ENCODE results near the gene TMIE. TPM values are rescaled to one million over a fixed set of nuclear protein-coding genes. Genes with fewer than 3 reads are reported as not detected.

TMIE gene
- polyA plus RNA-seq, 3 donors: not detected

DNA sequence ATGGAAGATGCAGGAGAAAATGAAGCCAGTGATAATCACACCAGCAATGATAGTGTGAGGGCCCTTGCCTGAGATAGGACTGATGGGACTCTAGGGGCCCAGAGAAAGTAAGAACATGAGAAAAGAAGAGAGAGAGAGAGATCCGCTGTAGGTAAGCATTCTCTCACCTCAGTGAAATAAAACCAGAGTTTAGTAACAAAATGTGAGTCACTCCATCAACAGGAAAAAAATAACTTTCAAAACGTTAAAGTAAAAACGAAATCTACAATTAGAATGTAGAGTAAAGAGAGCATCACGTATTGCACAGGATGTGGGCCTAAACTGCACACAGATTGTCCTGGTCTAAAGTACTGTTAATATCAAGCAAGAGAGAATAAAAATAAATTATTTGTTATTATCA is 23.2 kb downstream of the TMIE start:
- peaks cover 16 to 21% (median 21%) of the 10 kb centered on the region in 3 donors for H3K27me3 Mint-ChIP-seq (ENCODE audit: low read depth in 3 of 3)
- H4K20me1 ChIP-seq (ENCODE audit: insufficient read depth, low read length): no peaks in the 10 kb centered on the region
- H3K27ac ChIP-seq (ENCODE audit: low read depth in 1 of 2, low read length in 2 of 2): no peak overlapping the region
- no CpG with 5 or more reads among the region's 4 CpGs for whole genome bisulfite sequencing (ENCODE audit: insufficient coverage)
- H3K9me3 Mint-ChIP-seq: peaks cover 0 to 4% (median 0%) of the 10 kb centered on the region in 7 donors
- no peak overlapping the region for H3K27ac Mint-ChIP-seq
- TF ChIP-seq, protein P1, sequence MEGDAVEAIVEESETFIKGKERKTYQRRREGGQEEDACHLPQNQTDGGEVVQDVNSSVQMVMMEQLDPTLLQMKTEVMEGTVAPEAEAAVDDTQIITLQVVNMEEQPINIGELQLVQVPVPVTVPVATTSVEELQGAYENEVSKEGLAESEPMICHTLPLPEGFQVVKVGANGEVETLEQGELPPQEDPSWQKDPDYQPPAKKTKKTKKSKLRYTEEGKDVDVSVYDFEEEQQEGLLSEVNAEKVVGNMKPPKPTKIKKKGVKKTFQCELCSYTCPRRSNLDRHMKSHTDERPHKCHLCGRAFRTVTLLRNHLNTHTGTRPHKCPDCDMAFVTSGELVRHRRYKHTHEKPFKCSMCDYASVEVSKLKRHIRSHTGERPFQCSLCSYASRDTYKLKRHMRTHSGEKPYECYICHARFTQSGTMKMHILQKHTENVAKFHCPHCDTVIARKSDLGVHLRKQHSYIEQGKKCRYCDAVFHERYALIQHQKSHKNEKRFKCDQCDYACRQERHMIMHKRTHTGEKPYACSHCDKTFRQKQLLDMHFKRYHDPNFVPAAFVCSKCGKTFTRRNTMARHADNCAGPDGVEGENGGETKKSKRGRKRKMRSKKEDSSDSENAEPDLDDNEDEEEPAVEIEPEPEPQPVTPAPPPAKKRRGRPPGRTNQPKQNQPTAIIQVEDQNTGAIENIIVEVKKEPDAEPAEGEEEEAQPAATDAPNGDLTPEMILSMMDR (IDR thresholded peaks at IDR 0.05): no peak
- no peaks in the 10 kb centered on the region for H3K9me3 ChIP-seq (replicated peaks in 1 of 2; ENCODE audit: control insufficient read depth in 1 of 2, insufficient read depth in 1 of 2, low read length in 2 of 2)
- H3K27me3 ChIP-seq (ENCODE audit: control insufficient read depth in 2 of 2, insufficient read depth in 2 of 2, low read length in 2 of 2): peaks cover 0 to 3% of the 10 kb centered on the region in 2 donors
- H2AFZ ChIP-seq (ENCODE audit: insufficient read depth, low read depth, low read length, poor library complexity, severe bottlenecking): no peak overlapping the region
- intact Hi-C loops (cut with micrococcal nuclease): no loop called here
- H3K4me3 Mint-ChIP-seq: no peak overlapping the region
- H3K36me3 Mint-ChIP-seq: no peaks in the 10 kb centered on the region
- H3K4me1 ChIP-seq (ENCODE audit: control insufficient read depth in 1 of 2, insufficient read depth in 2 of 2, low read length in 2 of 2): no peaks in the 10 kb centered on the region
- H3K4me2 ChIP-seq (replicated peaks; ENCODE audit: extremely low read depth, low read length, poor library complexity, severe bottlenecking): no peak overlapping the region
- H3K36me3 ChIP-seq (replicated peaks in 1 of 2; ENCODE audit: control insufficient read depth in 1 of 2, insufficient read depth in 2 of 2, low read length in 2 of 2): no peaks in the 10 kb centered on the region
- DNase-seq: no peak
- H3K79me2 ChIP-seq (ENCODE audit: insufficient read depth, low read length): no peaks in the 10 kb centered on the region
- no peak overlapping the region for H3K4me3 ChIP-seq (replicated peaks in 1 of 3; ENCODE audit: low read depth in 2 of 3, low read length in 3 of 3)
- no peak overlapping the region for H3K9ac ChIP-seq (ENCODE audit: insufficient read depth, low read length, poor library complexity, severe bottlenecking)
- H3K4me1 Mint-ChIP-seq: no peaks in the 10 kb centered on the region

DNA sequence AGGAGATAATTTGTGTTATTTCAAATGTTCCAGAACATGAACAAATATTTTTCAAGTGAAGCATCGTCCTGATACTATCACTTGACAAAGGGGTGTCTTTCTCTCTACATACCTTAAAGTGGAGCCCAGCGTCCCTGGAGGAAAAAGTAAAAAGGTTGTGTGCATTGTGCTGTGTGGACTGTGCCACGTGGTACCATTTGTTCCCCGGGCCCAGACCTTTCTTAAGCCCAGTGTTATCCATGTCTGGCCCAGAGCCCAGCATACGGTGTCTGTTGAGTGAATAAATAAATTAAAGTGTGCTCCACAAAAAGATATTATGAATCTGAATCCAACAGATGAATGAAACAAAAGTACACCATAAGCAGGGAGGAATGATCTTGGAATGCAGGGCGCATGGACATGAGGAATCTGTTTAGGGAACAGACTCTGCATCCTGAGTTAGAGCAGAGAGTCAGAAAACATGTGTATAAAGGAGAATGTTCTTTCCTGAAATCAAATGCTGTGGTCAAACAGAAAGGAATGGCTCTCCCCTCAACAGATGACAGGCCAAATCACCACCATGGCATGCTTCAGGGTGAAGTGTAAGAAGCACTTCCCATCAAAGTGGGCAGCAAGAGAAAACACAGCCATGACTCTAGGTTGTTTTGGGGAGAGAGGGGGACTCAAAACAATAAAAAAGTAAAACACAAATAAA is 24.6 kb downstream of the TMIE start:
- no CpG with 5 or more reads among the region's 6 CpGs for WGBS (ENCODE audit: insufficient coverage)
- peaks cover 0 to 3% of the 10 kb centered on the region in 2 donors for H3K27me3 ChIP-seq (ENCODE audit: control insufficient read depth in 2 of 2, insufficient read depth in 2 of 2, low read length in 2 of 2)
- H3K9me3 ChIP-seq (replicated peaks in 1 of 2; ENCODE audit: control insufficient read depth in 1 of 2, insufficient read depth in 1 of 2, low read length in 2 of 2): no peaks in the 10 kb centered on the region
- no peaks in the 10 kb centered on the region for H3K4me1 ChIP-seq (ENCODE audit: control insufficient read depth in 1 of 2, insufficient read depth in 2 of 2, low read length in 2 of 2)
- H3K27ac ChIP-seq (ENCODE audit: low read depth in 1 of 2, low read length in 2 of 2): no peak overlapping the region
- TF ChIP-seq, protein P1 (IDR thresholded peaks at IDR 0.05): no peak
- H4K20me1 ChIP-seq (ENCODE audit: insufficient read depth, low read length): no peaks in the 10 kb centered on the region
- no peak overlapping the region for H3K4me3 ChIP-seq (replicated peaks in 1 of 3; ENCODE audit: low read depth in 2 of 3, low read length in 3 of 3)
- H3K36me3 Mint-ChIP-seq: no peaks in the 10 kb centered on the region
- H3K4me1 Mint-ChIP-seq: no peaks in the 10 kb centered on the region
- no peak overlapping the region for H3K4me2 ChIP-seq (replicated peaks; ENCODE audit: extremely low read depth, low read length, poor library complexity, severe bottlenecking)
- no peak for DNase-seq
- H3K27me3 Mint-ChIP-seq (ENCODE audit: low read depth in 3 of 3): peaks cover 16 to 21% (median 20%) of the 10 kb centered on the region in 3 donors
- H3K27ac Mint-ChIP-seq: no peak overlapping the region
- H3K79me2 ChIP-seq (ENCODE audit: insufficient read depth, low read length): no peaks in the 10 kb centered on the region
- peaks cover 0 to 4% (median 0%) of the 10 kb centered on the region in 7 donors for H3K9me3 Mint-ChIP-seq
- H3K9ac ChIP-seq (ENCODE audit: insufficient read depth, low read length, poor library complexity, severe bottlenecking): no peak overlapping the region
- H3K4me3 Mint-ChIP-seq: no peak overlapping the region
- H3K36me3 ChIP-seq (replicated peaks in 1 of 2; ENCODE audit: control insufficient read depth in 1 of 2, insufficient read depth in 2 of 2, low read length in 2 of 2): no peaks in the 10 kb centered on the region
- intact Hi-C loops (cut with micrococcal nuclease): no loop called here
- no peak overlapping the region for H2AFZ ChIP-seq (ENCODE audit: insufficient read depth, low read depth, low read length, poor library complexity, severe bottlenecking)
